Parathyroid adenoma (tissue), 2 donors: ENCODE results near the gene KSR1.
"Not testable (repeated sequence)": the region's sequence is repeated elsewhere in the genome, so short reads cannot be mapped to it uniquely, and the experiment has no call there.

Source experiments
- H2AFZ ChIP-seq: fragments of 300-600 bp; sonication (generic); one replicate; pipeline ENCODE4 v1.7.0; 2017; ENCODE audit warnings: antibody characterized with exemption, mild to moderate bottlenecking
- H3K27ac ChIP-seq: fragments of 300-600 bp; sonication (generic); one replicate; pipeline ENCODE4 v1.7.0; 2017
- H3K27me3 ChIP-seq: fragments of 300-600 bp; sonication (generic); one replicate; pipeline ENCODE4 v1.7.0; 2017; ENCODE audit warnings: low read length; ENCODE audit not compliant: control insufficient read depth, insufficient read depth
- H3K36me3 ChIP-seq: fragments of 300-600 bp; sonication (generic); one replicate; pipeline ENCODE4 v1.7.0; 2017; ENCODE audit warnings: low read length; ENCODE audit not compliant: control insufficient read depth, insufficient read depth
- H3K4me1 ChIP-seq: fragments of 300-600 bp; sonication (generic); one replicate; pipeline ENCODE4 v1.7.0; 2017; ENCODE audit warnings: control low read depth
- H3K4me2 ChIP-seq: fragments of 300-600 bp; sonication (generic); one replicate; pipeline ENCODE4 v1.7.0; 2017; ENCODE audit warnings: low read length
- H3K4me3 ChIP-seq: fragments of 300-600 bp; sonication (generic); one replicate; pipeline ENCODE4 v1.7.0; 2017; ENCODE audit warnings: low read depth, low read length
- H3K79me2 ChIP-seq: fragments of 300-600 bp; sonication (generic); one replicate; pipeline ENCODE4 v1.7.0; 2017; ENCODE audit warnings: control low read depth
- H3K9ac ChIP-seq: fragments of 300-600 bp; sonication (generic); one replicate; pipeline ENCODE4 v1.7.0; 2017; ENCODE audit warnings: mild to moderate bottlenecking
- H3K9me3 ChIP-seq: fragments of 300-600 bp; sonication (generic); one replicate; pipeline ENCODE4 v1.7.0; 2017; ENCODE audit warnings: low read length; ENCODE audit not compliant: control insufficient read depth
- CTCF ChIP-seq: fragments of 300-600 bp; sonication (generic); IDR thresholded peaks from one replicate; pipeline ENCODE4 v1.7.0; 2017; ENCODE audit warnings: antibody characterized with exemption, mild to moderate bottlenecking
- donor health status: primary hyperparathyroidism.

KSR1 gene

GRCh38 chr17:27417596-27418365 is 38.5 kb upstream of the KSR1 start:
- Histone ChIP-seq H3K4me3 (no peak overlapping the region), H2AFZ (no peak overlapping the region), H3K79me2 (no peaks in the 10 kb centered on the region), H3K9me3 (no peaks in the 10 kb centered on the region), H3K4me1 (no peaks in the 10 kb centered on the region), H3K36me3 (no peaks in the 10 kb centered on the region), H3K27me3 (no peaks in the 10 kb centered on the region), H3K27ac (no peak overlapping the region), H3K4me2 (no peak overlapping the region), H3K9ac (no peak overlapping the region)
- TF ChIP-seq CTCF = no peak

GRCh38 chr17:27418366-27418615 is 38.0 kb upstream of the KSR1 start:
- H3K27ac ChIP-seq = no peak overlapping the region
- no peak overlapping the region for H3K9ac ChIP-seq
- no peaks in the 10 kb centered on the region for H3K36me3 ChIP-seq
- H3K27me3 ChIP-seq = no peaks in the 10 kb centered on the region
- no peak for TF ChIP-seq CTCF
- no peak overlapping the region for H3K4me3 ChIP-seq
- no peak overlapping the region for H3K4me2 ChIP-seq
- no peaks in the 10 kb centered on the region for H3K9me3 ChIP-seq
- no peak overlapping the region for H2AFZ ChIP-seq
- H3K4me1 ChIP-seq = no peaks in the 10 kb centered on the region
- no peaks in the 10 kb centered on the region for H3K79me2 ChIP-seq

GRCh38 chr17:27419156-27419555 is 37.1 kb upstream of the KSR1 start:
- no peak for TF ChIP-seq CTCF

GRCh38 chr17:27420211-27420950 is 35.9 kb upstream of the KSR1 start:
- Histone ChIP-seq H3K27ac (no peak overlapping the region), H3K36me3 (no peaks in the 10 kb centered on the region), H3K9me3 (no peaks in the 10 kb centered on the region), H2AFZ (no peak overlapping the region), H3K4me2 (no peak overlapping the region), H3K27me3 (no peaks in the 10 kb centered on the region), H3K4me1 (no peaks in the 10 kb centered on the region), H3K79me2 (no peaks in the 10 kb centered on the region), H3K4me3 (no peak overlapping the region), H3K9ac (no peak overlapping the region)
- TF ChIP-seq CTCF = no peak

More at GRCh38 chr17:27419156-27419555, 37.1 kb upstream of the KSR1 start:
- no peak overlapping the region for H3K4me3 ChIP-seq
- H3K79me2 ChIP-seq = no peaks in the 10 kb centered on the region
- H3K27ac ChIP-seq = no peak overlapping the region
- H3K9ac ChIP-seq = no peak overlapping the region
- no peak overlapping the region for H2AFZ ChIP-seq
- H3K9me3 ChIP-seq = no peaks in the 10 kb centered on the region
- no peaks in the 10 kb centered on the region for H3K4me1 ChIP-seq
- H3K4me2 ChIP-seq = no peak overlapping the region
- no peaks in the 10 kb centered on the region for H3K36me3 ChIP-seq
- H3K27me3 ChIP-seq = no peaks in the 10 kb centered on the region

GRCh38 chr17:27421111-27421510 is 35.1 kb upstream of the KSR1 start:
- Histone ChIP-seq H3K9me3 (no peaks in the 10 kb centered on the region), H2AFZ (no peak overlapping the region), H3K27ac (no peak overlapping the region), H3K79me2 (no peaks in the 10 kb centered on the region), H3K27me3 (no peaks in the 10 kb centered on the region), H3K4me3 (no peak overlapping the region), H3K36me3 (no peaks in the 10 kb centered on the region), H3K4me2 (no peak overlapping the region), H3K4me1 (no peaks in the 10 kb centered on the region), H3K9ac (no peak overlapping the region)
- no peak for TF ChIP-seq CTCF

GRCh38 chr17:27421626-27422025 is 34.6 kb upstream of the KSR1 start:
- not testable (repeated sequence) for H2AFZ ChIP-seq

More at GRCh38 chr17:27421626-27422025, 34.6 kb upstream of the KSR1 start:
- H3K36me3 ChIP-seq, H3K4me1 ChIP-seq, H3K4me3 ChIP-seq, H3K27me3 ChIP-seq, H3K79me2 ChIP-seq, H3K9me3 ChIP-seq, H3K4me2 ChIP-seq, H3K9ac ChIP-seq, H3K27ac ChIP-seq: not testable (repeated sequence)
